Pons (tissue), 1 donor: ENCODE results near the gene ZBED4.

Experiments
- DNase-seq: peaks from one replicate; pipeline ENCODE4 v3.0.0-alpha.2; 2016; ENCODE audit warnings: low spot score

Gene ZBED4

GRCh38 chr22:49921508-49922278 is 68.0 kb downstream of the ZBED4 start:
- DNase-seq = no peak

- DNase-seq = no peak
Observed at GRCh38 chr22:49922484-49922883, 68.8 kb downstream of the ZBED4 start.

GRCh38 chr22:49922926-49923325 is 69.3 kb downstream of the ZBED4 start:
- DNase-seq = no peak

GRCh38 chr22:49923445-49923844 is 69.8 kb downstream of the ZBED4 start:
- DNase-seq = no peak

- DNase-seq = no peak
Observed at GRCh38 chr22:49924113-49924833, 70.6 kb downstream of the ZBED4 start.

GRCh38 chr22:49925525-49926128 is 72.0 kb downstream of the ZBED4 start:
- DNase-seq = no peak

GRCh38 chr22:49926916-49927315 is 73.3 kb downstream of the ZBED4 start:
- no peak for DNase-seq

- DNase-seq = no peak
Observed at GRCh38 chr22:49927483-49928184, 74.0 kb downstream of the ZBED4 start.

- no peak for DNase-seq
Observed at GRCh38 chr22:49928185-49928495, 74.5 kb downstream of the ZBED4 start.

GRCh38 chr22:49928555-49929210 is 75.0 kb downstream of the ZBED4 start:
- no peak for DNase-seq

GRCh38 chr22:49929211-49929979 is 75.8 kb downstream of the ZBED4 start:
- DNase-seq = no peak

- no peak for DNase-seq
Observed at GRCh38 chr22:49929994-49930575, 76.4 kb downstream of the ZBED4 start.

- DNase-seq = peak; percentile 94
Observed at GRCh38 chr22:49930596-49931412, 77.2 kb downstream of the ZBED4 start.

- peak; percentile 76 for DNase-seq
Observed at GRCh38 chr22:49933236-49934159, 79.9 kb downstream of the ZBED4 start.

- DNase-seq = peak; percentile 78
Observed at GRCh38 chr22:49934160-49934890, 80.7 kb downstream of the ZBED4 start.

- no peak for DNase-seq
Observed at GRCh38 chr22:49934891-49935557, 81.4 kb downstream of the ZBED4 start.

GRCh38 chr22:49935561-49935960 is 81.9 kb downstream of the ZBED4 start:
- no peak for DNase-seq
